GM18517 (cell line): ENCODE measurements around the gene CCDC127.

Experiments used
- ATAC-seq: cut with Tn5 transposase; IDR thresholded peaks from one replicate; pipeline ENCODE4 v1.9.1; 2021; ENCODE audit warnings: mild to moderate bottlenecking, moderate library complexity; ENCODE audit not compliant: unreplicated experiment

The CCDC127 gene

DNA sequence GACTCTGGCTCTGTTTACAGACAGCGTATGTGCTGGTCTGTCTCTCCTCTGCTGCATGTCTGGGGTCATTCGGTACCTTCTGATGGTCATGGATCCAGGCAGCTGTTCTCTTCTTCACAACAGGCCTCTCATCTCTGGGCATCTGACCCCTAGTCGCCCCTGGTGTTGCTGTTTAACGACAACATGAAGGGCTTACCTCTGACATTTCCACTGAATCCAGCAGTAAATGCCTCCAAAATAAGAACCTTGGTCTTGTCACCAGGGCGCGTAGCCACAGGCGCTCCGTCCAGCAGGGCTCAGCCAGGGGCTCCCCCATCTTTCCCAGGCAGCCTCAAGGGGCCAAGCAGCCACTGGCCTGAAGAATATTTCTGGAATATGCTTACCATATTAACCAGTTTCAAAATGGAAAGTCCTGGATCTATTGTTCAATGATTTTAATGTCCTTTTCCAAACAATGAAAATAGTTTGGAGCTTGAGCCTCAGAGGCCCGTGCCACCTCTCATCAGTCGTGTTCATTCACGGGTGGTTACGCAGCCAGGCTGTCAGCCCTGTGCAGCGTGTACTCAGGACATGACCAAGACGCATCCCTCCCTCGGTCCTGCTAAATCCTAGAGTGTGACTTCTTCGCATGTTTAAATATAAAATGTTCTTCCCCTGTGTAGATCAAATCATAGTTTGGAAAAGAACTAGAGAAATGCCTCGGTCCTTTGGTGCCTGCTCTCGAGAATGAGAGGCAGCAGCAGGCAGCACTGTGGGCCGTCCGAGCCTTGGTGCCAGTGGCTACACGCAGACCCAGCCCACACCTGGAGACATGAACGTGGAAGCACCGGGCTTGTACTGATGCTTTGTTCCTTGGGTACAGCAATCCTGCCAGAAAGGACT, 56.8 kb downstream of the CCDC127 start:
- ATAC-seq = no peak

DNA sequence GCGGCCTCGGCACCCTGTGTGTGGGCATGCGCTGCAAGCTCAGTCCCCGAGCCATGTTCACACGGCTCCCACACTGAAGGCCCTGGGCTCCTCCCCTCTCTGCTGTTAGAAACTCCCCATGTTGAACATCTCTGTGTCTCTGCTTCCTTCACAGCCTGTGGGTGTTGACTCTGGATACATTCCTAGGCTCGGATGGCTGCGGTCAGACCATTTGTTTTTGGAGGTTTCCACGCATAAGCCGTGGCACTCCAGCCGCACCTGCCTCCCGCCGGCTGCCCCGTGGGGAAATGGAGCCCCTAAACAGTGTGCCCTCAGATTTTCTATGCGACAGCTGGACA, 57.8 kb downstream of the CCDC127 start:
- ATAC-seq = no peak

DNA sequence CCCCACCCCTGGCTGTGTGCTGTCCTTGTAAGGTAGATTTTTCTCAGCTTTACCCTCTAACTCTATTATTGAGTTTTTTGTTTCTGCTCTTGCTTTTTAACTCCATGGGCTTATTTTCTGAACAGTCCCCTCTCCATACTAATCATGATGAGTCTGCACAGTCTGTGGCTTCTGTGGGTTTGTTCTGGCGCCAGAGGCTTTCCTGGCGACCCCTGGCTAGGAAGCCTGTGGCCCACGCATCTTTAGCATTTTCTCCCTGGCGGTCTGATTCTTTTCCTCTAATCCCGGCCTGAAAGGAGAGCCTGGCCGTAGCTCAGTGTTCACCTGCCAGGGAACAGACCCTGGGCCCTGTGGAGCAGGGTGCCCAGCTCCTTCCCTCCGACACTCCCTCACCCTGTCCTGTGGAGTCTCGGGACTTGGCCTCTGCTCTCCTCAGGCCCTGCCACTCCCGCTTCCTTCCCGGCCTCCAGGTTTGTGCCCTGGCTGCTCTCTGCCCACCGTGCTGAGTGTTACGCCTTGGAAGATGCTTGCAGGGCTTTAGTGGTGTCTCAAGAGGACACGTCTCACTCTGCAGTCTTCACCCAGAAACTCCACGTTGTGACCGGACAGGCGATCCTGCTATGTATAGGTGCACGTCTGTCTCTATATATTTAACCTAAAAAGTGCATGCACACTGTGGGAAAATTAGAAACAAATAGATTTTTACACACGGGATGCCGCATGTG, 58.3 kb downstream of the CCDC127 start:
- ATAC-seq = no peak

DNA sequence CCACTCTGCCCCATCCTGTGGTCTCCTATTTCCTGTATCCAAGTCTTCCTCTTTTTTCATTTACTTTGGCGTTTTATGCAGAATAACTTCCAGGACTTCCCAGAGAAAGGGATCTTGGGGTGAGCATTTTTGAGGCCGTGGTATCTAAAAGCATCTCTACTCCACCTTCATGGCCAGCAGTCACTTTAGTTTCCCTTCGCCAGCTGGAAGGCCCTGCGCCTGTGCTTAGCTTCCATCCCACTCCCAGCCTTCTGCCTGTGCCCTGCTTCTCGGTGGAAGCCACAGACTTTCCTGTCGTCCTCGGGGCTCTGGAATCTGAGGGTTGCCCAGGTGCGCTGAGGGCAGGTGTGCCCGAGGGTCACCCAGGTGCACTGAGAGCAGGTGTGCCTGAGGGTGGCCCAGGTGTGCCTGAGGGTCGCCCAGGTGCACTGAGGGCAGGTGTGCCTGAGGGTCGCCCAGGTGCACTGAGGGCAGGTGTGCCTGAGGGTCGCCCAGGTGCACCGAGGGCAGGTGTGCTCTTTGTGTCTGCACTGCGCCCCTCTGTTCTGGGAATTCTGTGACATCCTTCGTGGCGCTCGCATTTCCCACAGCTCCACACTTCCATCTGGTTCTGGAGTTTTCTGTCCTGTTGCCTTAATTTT, 59.0 kb downstream of the CCDC127 start:
- no peak for ATAC-seq

DNA sequence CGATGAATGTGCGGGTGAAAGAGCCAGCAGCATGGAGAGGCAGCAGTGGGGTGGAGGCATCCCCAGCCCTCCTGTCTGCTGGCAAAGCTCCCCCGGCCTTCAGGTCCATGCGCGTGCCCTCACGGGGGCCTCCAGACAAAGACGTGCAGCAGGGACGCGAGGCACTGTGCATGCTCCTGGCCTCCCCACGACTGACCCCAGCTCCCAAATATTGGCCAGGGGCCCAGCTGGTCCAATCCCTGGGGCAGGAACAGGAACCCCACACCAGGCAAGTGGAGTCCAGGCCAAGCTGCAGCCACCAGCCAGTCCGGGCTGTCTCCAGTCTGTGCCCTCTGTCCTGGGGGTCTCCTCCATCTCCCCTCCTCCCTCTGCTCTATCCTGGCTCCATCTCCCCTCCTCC, 60.2 kb downstream of the CCDC127 start:
- no peak for ATAC-seq

DNA sequence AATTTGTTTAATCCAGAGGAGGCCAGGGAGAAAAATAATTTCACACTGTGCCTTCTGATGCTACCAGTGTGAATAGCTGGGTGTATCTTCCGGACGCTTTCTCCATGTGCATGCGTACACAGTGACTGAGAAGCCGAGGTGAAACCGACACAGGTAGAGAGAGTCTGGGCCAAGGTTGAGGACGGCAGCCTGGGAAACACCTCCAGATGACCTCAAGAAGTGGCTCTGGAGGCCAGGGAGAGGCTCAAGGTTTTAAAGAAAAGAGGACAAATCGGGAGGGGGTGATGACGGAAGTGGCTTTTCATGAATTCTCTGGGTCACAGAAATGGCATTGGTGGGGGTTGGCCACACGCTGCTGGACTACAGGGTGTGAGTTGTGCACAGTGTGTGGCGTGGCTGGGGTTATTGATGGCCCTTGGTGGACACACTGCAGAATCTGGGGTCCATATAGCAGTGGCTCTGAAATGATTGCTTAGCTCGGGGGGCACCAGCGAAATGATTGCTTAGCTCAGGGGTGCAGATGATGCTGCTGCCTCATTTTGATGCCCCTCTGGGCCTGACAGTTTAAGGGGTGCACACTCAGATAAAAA, 60.7 kb downstream of the CCDC127 start:
- ATAC-seq = no peak

DNA sequence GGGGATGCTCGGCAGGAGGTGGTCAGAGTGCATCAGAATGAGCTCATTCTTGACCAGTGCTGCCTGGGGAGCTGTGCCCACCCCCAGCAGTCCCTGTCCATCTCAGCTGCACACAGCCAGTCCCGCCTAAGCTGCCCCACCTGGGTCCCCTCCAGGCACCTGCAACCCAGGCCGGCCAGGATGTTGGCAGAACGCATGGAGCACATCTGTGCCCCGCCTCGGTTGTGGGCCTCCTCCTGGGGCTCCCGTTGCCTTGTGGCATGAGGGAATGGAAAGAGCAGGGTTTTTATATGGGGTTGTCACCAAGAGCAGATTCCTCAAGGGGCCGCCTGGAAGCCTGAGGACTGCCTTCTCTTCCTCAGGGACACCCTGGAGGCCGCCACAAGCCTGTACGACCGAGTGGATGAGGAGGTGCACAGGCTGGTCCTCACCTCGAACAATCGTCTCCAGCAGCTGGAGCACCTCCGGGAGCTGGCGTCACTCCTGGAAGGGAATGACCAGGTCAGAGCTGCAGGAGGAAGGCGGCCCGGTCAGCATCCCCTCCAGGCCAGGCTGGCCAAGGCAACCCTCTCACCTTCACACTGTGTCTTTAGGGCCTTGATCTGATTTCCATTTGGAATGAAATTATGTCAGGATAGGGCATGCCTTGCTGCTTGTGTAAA, 61.4 kb downstream of the CCDC127 start:
- no peak for ATAC-seq

DNA sequence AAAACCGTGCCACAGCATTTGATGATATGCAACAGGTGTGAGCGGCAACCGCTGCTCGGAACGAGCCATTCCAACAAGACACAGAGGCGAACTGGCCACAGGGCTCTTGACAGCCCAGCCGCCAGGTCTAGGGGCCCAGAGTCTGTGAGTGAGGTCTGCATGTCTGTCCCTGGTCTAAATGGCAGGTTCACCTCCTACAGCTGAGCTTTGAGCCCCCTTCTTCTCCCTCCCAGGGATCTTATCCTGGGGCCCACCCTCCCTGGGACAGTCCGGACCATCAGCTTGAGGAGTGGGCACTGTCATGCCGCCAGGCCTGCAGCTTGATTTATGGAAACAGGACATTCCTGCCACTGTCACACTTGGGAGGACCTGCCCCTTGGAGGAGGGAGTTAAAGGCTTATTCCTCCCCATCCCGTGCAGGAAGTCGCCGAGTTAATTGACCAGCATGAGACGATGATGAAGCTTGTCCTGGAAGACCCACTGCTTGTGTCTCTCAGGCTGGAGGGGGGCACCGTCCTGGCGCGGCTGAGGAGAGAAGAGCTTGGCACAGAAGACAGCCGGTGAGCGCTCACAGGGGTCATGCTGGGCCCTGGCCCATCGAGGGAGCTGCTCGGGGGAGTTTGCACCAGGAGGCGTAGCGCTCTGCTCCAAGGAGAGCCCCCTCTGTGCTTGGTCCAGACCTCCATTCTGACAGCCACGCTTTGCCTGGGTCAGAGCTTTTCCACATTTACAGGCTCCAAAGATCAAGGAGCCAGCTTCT, 62.1 kb downstream of the CCDC127 start:
- ATAC-seq = no peak

DNA sequence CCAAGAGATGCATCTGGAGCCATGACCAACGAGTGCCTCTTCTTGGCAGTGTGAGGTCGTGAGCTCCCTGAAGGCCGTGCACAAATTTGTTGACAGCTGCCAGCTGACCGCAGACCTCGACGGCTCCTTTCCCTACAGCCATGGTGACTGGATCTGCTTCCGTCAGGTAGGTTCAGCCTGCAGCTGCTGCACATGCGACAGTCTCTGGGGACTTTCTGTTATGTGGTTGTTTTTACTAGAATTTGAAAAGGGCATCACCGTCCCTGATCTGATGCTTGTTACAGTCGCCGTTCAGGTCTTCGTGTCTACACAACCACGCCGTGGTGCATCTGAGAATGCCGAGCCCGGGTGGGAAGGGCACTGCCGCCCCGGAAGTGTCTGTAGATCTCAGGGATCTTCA, 63.1 kb downstream of the CCDC127 start:
- ATAC-seq = no peak

DNA sequence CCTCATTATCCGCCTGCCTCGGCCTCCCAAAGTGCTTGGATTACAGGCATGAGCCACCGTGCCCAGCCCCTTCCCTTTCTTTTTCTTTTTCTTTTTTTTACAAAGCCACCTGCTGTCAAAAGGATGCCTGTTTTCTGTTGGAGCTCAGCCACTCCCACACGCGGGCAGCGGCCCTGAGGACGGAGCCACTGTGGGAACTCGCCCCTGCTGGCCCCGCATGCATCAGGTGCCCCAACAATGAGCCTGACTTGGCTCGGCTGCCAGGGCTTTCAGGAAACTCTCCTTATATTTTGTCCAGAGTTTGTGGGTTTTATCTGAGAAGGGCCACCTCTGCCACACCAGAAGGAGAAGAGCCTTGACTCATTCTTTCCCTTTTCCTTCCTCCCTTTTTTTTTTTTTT, 63.7 kb downstream of the CCDC127 start:
- ATAC-seq = no peak

DNA sequence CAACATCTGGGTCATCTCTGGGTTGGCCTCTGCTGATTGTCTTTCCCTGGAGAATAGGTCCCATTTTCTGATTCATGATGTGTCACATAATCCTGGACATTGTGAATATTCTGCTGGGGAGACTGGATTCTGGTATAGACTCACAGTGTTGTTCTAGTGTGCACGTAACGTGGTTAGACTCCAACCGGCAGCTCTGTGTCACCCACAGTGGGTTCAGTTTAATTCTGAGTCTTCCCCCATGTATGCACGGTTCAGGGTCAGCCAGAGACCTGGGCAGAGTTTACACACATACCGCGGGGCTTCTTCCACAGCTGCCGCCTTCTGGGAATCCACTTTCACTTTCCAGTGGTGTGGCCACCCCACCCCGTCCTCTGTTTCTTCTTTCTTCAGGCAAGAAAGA, 64.7 kb downstream of the CCDC127 start:
- no peak for ATAC-seq

DNA sequence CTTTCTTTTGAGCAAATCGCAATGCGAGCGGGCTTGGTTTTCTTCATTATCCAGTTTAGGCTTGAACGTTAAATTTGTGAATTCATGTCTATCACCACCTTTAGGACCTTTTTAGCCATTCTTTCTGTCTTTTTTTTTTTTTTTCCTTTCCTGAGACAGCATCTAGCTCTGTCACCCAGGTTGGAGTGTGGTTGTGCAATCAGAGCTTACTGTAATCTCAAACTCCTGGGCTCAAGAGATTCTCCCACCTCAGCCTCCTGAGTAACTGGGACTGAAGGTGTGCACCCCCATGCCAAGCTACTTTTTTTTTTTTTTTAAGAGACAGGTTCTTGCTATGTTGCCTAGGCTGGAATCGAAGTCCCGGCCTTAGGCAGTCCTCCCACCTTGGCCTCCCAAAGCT, 65.9 kb downstream of the CCDC127 start:
- no peak for ATAC-seq

DNA sequence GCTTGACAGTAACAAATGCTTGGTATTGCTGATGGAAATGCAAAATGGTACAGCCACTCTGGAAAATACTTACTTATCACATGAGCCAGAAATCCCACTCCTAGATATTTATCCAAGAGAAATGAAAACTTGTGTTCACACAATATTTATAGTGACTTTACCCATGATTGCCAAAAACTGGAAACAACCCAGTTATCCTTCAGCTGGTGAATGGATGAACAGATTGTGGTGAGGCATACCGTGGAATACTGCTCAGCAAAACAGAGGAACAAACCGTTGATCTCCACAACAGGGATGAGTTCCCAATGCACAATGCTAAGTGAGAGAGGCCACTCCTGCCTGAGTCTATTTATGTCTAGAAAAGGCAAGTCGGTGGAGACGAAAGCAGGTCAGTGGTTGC, 67.2 kb downstream of the CCDC127 start:
- ATAC-seq = no peak

DNA sequence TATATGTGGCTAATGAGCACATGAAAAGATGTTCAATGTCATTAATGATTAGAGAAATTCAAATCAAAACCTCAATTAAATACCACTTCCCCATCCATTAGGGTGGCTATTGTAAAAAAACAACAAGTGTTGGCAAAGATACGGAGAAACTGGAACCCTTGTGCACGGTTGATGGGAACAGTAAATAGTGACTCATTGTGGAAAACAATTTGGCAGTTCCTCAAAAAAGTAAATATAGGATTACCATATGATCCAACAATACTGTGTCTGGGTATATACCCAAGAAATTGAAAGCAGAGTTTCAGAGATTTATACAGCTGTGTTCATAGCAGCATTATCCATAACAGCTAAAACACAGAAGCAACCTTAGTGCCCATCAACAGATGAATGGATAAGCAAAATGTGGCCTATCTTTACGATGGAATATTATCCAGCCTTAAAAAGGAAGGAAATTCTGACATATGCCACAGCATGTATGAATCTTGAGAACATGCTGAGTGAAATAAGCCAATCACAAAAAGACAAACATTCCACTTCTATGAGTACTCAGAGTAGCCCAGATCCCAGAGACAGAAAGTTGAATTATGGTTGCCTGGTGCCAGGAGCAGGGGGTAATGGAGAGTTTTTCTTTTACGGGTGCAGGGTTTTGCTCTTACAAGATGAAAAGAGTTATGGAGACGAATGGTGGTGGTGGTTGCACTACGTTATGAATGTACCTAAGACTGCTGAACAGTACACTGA, 68.0 kb downstream of the CCDC127 start:
- ATAC-seq = no peak

DNA sequence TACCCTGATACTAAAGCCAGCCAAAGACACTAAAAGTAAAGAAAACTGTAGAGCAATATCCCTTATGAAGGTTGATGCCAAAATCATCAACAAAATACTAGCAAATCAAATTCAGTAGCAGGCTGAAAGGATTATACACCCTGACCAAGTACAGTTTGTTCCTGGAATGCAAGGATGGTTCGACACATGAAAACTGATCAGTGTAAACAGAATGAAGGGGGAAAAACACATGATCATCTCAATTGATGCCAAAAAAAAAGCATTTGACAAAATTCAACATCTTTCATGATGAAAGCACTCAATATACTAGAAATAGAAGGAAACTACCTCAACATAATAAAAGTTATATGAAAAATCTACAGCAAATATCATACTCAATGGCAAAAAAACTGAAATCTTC, 70.2 kb downstream of the CCDC127 start:
- no peak for ATAC-seq
